Muscle of leg (tissue), 11 donors: Measurements from ENCODE around the gene ENC1. TPM values are rescaled to one million over a fixed set of nuclear protein-coding genes. Genes with fewer than 3 reads are reported as not detected.

Experiments used
- DNase-seq: peaks from one replicate; pipeline ENCODE4 v3.0.0; 2013
- H3K27ac ChIP-seq: one replicate; pipeline ENCODE4 v1.5.1; 2013; ENCODE audit warnings: mild to moderate bottlenecking, low read length, control low read depth
- H3K27me3 ChIP-seq: one replicate; pipeline ENCODE4 v1.6.1; 2013; ENCODE audit warnings: low read length; ENCODE audit not compliant: control insufficient read depth, insufficient read depth
- H3K36me3 ChIP-seq: one replicate; pipeline ENCODE4 v1.6.1; 2013; ENCODE audit warnings: low read length; ENCODE audit not compliant: control insufficient read depth, insufficient read depth
- H3K4me1 ChIP-seq: one replicate; pipeline ENCODE4 v1.6.1; 2013; ENCODE audit warnings: low read length; ENCODE audit not compliant: control insufficient read depth, insufficient read depth
- H3K4me3 ChIP-seq: one replicate; pipeline ENCODE4 v1.5.1; 2013; ENCODE audit warnings: low read length, control low read depth
- H3K9me3 ChIP-seq: replicated peaks from 2 replicates; pipeline ENCODE4 v1.6.1; 2013; ENCODE audit warnings: low read depth, low read length; ENCODE audit not compliant: control insufficient read depth
- WGBS: methylation state at CpG from one replicate; pipeline ENCODE4 v1.1.5; 2013; ENCODE audit warnings: missing lambda C conversion rate; ENCODE audit not compliant: insufficient coverage; 5-methylcytosine and 5-hydroxymethylcytosine counted together
- polyA plus RNA-seq, 8 donors: library from polyadenylated mRNA; unstranded; fragments of 120-200 nt; gene quantifications; one replicate each; pipeline versions ENCODE4 v1.2.1 to v1.2.3, GENCODE V29; 2013; ENCODE audit warnings: inconsistent platforms in 1 of 8, low replicate concordance in 1 of 8; ENCODE audit not compliant: insufficient read length in 8 of 8, insufficient read depth in 1 of 8
- total RNA-seq: library from RNA; stranded (reverse); fragments of 120-200 nt; gene quantifications from one replicate; pipeline ENCODE4 v1.2.4, GENCODE V29; 2013

ENC1 gene
- total and polyA plus RNA-seq, 9 donors, result 18.4 to 35.4 (median 28.4) TPM

GRCh38 chr5:74579215-74579614 lies 61.3 kb downstream of the ENC1 start:
- no peaks in the 10 kb centered on the region for H3K27me3 ChIP-seq
- no peak overlapping the region for H3K27ac ChIP-seq
- no peak for DNase-seq
- no peaks in the 10 kb centered on the region for H3K9me3 ChIP-seq
- peaks cover 14% of the 10 kb centered on the region for H3K4me1 ChIP-seq
- H3K36me3 ChIP-seq, result no peaks in the 10 kb centered on the region
- H3K4me3 ChIP-seq, result no peak overlapping the region
- WGBS, result 77% methylated on average over 5 of the region's 9 CpGs

- H3K27ac ChIP-seq, result no peak overlapping the region
- no peaks in the 10 kb centered on the region for H3K27me3 ChIP-seq
- peaks cover 14% of the 10 kb centered on the region for H3K4me1 ChIP-seq
- DNase-seq, result no peak
- H3K4me3 ChIP-seq, result no peak overlapping the region
- no peaks in the 10 kb centered on the region for H3K9me3 ChIP-seq
- no peaks in the 10 kb centered on the region for H3K36me3 ChIP-seq
- WGBS, result 100% methylated on average over 2 of the region's 7 CpGs
These were observed 62.0 kb downstream of the ENC1 start for GRCh38 chr5:74578356-74579044.

Other genes starting within 250 kb of the ENC1 start
- 54.4 TPM for gene HEXB, start 44.5 kb upstream of the ENC1 start, total RNA-seq
- gene HEXB, start 44.5 kb upstream of the ENC1 start, polyA plus RNA-seq, result 10 to 100 TPM; 25.6 to 54.1 (median 35.8) TPM
- 24.6 TPM for gene GFM2, start 126.4 kb upstream of the ENC1 start, total RNA-seq
- 10 to 100 TPM; 19.9 to 27.5 (median 23.7) TPM for gene GFM2, start 126.4 kb upstream of the ENC1 start, polyA plus RNA-seq
- 267 TPM for gene NSA2, start 126.5 kb upstream of the ENC1 start, total RNA-seq
- 100 to 1,000 TPM; 213 to 293 (median 231) TPM for gene NSA2, start 126.5 kb upstream of the ENC1 start, polyA plus RNA-seq
- 0.62 TPM for gene FAM169A, start 225.7 kb upstream of the ENC1 start, total RNA-seq
- gene FAM169A, start 225.7 kb upstream of the ENC1 start, polyA plus RNA-seq, result under 1 TPM; 0.33 to 0.92 (median 0.62) TPM